Measurements from ENCODE around the gene CCDC60.

GRCh38 chr12:119328111-119328510 lies 6.4 kb upstream of the CCDC60 start:
- TF ChIP-seq EZH2 (IDR thresholded peaks at IDR 0.05; ENCODE audit: insufficient read depth, poor library complexity, severe bottlenecking) (no peak), EZH2phosphoT487 (IDR thresholded peaks at IDR 0.05; ENCODE audit: insufficient read depth, low read depth) (no peak)

Data from GM23248 (cell line).